DMS79 treated with DMSO at 0.1 percent for 48 hours (cell line): ENCODE results near the gene PFAS.

Experiments
- DNase-seq: peaks from one replicate; lab custom pipeline; 2025; lab: John Stamatoyannopoulos, UW

PFAS gene

GRCh38 chr17:8310601-8311123, 61.6 kb downstream of the PFAS start:
- no peak for DNase-seq

DNA sequence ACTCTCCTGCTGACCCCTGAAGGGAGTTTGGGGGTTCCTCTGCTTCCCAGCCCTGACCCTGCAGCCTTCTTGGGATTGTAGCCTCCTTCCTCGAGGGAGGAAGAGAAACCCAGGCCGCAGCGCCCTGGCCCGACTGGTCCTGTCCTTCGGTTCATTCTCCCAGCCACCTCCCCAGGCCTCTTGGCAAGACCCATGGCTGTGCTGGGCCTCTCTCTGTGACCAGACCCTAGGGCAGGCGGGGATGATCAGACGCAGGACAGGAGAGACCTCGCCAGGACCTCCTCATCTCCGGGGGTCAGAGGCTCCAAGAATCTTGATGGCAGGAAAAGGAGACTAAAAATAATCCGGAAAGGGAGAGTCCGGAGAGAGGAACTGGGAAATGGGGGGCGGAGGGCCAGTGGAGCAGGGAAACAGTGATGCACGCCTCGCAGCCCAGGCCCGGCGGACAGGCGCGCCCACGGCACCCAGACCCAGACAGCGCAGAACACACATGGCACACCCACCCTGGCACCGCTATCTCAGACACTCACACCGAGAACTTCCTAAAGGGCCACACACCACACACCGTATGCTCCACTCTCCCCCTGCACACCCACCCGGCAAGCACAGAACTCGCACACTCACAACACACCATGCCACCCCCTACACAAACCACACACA, 62.2 kb downstream of the PFAS start:
- DNase-seq: no peak

GRCh38 chr17:8312251-8312650, 63.2 kb downstream of the PFAS start:
- no peak for DNase-seq

DNA sequence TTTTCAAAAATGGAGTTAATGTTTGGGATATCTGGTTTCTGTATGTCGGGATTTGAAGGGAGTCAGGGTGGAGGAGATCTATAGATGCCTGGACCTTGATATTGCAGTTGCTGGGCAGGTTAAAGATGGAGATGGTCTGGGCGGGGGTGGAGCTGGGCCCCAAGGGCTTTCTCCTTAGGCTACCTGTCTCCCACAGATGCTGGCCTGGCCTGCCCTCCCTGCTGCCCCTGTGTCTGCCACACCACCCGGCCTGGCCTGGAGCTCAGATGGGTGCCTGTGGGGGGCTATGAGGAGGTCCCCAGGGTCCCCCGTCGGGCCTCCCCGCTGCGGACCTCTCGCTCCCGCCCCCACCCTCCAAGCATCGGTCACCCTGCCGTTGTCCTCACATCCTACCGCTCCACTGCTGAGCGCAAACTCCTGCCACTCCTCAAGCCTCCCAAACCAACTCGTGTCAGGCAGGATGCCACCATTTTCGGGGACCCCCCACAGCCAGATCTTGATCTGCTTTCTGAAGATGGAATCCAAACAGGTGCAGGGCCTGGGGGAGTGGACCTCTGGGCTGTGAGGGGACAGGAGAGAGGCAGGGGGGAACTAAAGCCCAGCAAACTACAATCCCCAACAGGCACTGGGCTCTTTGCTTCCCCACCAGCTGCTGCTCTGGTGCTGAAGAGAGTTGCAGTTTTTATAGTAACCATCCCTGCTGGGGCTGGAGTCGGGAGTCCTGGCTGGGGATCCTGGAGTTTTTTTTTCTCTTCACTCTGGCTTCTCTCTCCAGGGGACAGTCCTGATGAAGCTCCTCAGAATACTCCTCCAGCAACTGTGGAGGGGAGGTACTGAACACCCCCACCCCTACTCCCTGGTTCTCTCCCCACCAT, 63.9 kb downstream of the PFAS start:
- no peak for DNase-seq

DNA sequence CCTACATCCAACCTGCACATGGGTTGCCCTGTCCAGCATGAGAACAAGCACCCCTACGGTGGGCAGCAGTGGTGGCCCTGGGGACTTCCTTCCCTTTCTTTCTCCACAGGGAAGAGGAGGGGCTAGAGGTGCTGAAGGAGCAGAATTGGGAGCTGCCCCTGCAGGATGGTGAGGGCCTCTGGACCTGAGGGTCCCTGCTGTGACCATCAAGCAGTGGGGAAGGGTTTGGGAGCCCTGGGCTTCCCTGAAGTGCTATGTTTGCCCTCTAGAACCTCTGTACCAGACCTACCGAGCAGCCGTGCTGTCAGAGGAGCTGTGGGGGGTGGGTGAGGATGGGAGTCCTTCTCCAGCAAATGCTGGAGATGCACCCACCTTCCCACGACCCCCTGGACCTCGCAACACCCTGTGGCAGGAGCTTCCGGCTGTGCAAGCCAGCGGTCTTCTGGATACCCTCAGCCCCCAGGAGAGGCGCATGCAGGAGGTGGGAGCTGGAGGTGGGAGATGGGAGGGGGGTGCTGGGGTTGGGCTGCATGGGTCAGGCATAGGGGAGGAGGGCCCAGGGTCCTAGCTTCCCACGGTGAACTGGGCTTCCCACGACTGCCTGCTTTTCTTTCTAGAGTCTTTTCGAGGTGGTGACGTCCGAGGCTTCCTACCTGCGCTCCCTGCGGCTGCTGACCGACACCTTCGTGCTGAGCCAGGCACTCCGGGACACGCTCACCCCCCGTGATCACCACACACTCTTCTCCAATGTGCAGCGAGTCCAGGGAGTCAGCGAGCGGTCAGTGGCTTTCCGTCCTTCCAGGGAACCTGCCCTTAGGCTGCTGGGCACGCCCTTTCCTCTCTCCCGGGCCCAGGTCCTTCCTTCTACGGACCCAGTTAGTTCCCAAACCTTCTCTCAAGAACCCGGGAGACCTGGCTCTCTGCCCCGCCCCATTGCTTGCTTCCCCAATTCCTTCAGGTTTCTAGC, 66.0 kb downstream of the PFAS start:
- DNase-seq: no peak

DNA sequence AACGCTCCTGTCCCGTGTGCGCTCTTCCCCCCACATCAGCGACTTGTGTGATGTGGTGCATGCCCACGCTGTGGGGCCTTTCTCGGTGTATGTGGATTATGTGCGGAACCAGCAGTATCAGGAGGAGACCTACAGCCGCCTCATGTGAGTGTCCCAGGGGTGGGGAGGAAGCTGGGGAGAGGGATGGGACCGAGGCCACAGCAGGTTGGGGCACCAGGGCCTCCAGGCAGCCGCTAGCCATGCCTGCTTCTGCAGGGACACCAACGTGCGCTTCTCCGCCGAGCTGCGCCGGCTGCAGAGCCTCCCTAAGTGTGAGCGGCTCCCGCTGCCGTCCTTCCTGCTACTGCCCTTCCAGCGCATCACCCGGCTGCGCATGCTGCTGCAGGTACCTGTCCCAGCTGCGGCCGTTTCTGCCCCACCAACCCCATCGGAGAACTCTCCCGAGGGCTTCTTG, 66.7 kb downstream of the PFAS start:
- DNase-seq: no peak

DNA sequence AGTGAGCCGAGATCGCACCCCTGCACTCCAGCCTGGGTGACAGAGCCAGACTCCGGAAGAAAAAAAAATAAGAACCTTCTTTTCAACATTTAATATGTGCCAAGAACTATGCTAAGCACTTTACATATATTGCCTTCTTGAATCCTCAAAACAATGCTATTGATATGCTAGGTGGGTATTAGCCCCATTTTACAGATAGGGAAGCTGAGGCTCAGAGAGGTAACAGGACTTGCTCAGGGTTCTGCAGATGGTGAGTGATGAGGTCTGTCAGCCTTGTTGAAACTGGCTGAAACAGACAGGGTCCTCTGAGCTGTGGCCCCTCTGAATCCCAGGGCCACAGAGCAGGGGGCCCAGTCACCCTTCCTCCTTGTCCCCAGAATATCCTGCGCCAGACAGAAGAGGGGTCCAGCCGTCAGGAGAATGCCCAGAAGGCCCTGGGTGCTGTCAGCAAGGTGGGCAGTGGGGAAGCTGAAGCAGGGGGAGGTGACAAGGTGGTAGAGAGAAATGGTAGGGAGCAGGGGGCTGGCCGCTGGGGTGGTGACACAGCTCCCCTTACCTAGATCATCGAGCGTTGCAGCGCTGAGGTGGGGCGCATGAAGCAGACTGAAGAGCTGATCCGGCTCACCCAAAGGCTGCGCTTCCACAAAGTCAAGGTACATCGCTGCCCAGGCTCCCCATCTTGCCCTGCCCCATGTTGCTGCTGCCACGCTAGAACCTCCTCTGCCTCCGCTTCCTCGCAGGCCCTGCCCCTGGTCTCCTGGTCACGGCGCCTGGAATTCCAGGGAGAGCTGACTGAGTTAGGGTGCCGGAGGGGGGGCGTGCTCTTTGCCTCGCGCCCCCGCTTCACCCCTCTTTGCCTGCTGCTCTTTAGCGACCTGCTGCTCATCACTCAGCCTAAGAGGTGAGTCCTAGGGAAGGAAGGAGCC, 69.2 kb downstream of the PFAS start:
- no peak for DNase-seq
